Astrocyte (in vitro differentiated cells and primary cell): ENCODE results near the gene PCBP3. TPM values are rescaled to one million over a fixed set of nuclear protein-coding genes. Genes with fewer than 3 reads are reported as not detected.
A peak's percentile ranks its signal among the peaks of the same experiment; 100 is the strongest.

Experiments used
- DNase-seq: peaks from one replicate; pipeline ENCODE4 v3.0.0-alpha.2; 2010; ENCODE audit warnings: low read depth
- FAIRE-seq: peaks from 2 replicates; lab custom pipeline; 2011; peaks lifted over from hg19 to GRCh38; lab: Jason Lieb, UNC
- H2AFZ ChIP-seq: 2 replicates; pipeline ENCODE4 v1.6.0; 2012; ENCODE audit warnings: low read depth, low read length, inconsistent platforms
- H3K27ac ChIP-seq: 2 replicates; pipeline ENCODE4 v1.5.1; 2011; ENCODE audit warnings: low read depth, low read length, inconsistent platforms
- H3K27me3 ChIP-seq: 2 replicates; pipeline ENCODE4 v1.6.0; 2011; ENCODE audit warnings: low read length, inconsistent platforms; ENCODE audit not compliant: insufficient read depth
- H3K36me3 ChIP-seq: 2 replicates; pipeline ENCODE4 v1.5.1; 2011; ENCODE audit warnings: low read length, inconsistent platforms; ENCODE audit not compliant: insufficient read depth
- H3K4me1 ChIP-seq: 2 replicates; pipeline ENCODE4 v1.5.1; 2011; ENCODE audit warnings: low read length, inconsistent platforms; ENCODE audit not compliant: insufficient read depth
- H3K4me2 ChIP-seq: 2 replicates; pipeline ENCODE4 v1.6.0; 2012; ENCODE audit warnings: low read length, inconsistent platforms
- H3K4me3 ChIP-seq: 2 replicates; pipeline ENCODE4 v1.5.1; 2011; ENCODE audit warnings: low read depth, mild to moderate bottlenecking, low read length, inconsistent platforms; ENCODE audit not compliant: insufficient read depth
- H3K79me2 ChIP-seq: 2 replicates; pipeline ENCODE4 v1.6.0; 2012; ENCODE audit warnings: mild to moderate bottlenecking, low read length, inconsistent platforms; ENCODE audit not compliant: insufficient read depth
- H3K9ac ChIP-seq: 2 replicates; pipeline ENCODE4 v1.6.0; 2012; ENCODE audit warnings: mild to moderate bottlenecking, low read length, inconsistent platforms
- H3K9me3 ChIP-seq: 2 replicates; pipeline ENCODE4 v1.5.1; 2012; ENCODE audit warnings: low read depth, mild to moderate bottlenecking, low read length, inconsistent platforms; ENCODE audit not compliant: insufficient read depth
- H4K20me1 ChIP-seq: 2 replicates; pipeline ENCODE4 v1.6.0; 2012; ENCODE audit warnings: low read length, inconsistent platforms; ENCODE audit not compliant: insufficient read depth
- H3K27ac Mint-ChIP-seq: one replicate; pipeline ENCODE4 v1.8.0; 2021; ENCODE audit warnings: mild to moderate bottlenecking, mixed read lengths; ENCODE audit not compliant: unreplicated experiment
- H3K27me3 Mint-ChIP-seq: one replicate; pipeline ENCODE4 v1.8.0; 2021; ENCODE audit warnings: low read depth, mixed read lengths; ENCODE audit not compliant: unreplicated experiment
- H3K36me3 Mint-ChIP-seq: one replicate; pipeline ENCODE4 v1.8.0; 2021; ENCODE audit warnings: low read depth, mixed read lengths; ENCODE audit not compliant: unreplicated experiment
- H3K4me1 Mint-ChIP-seq: one replicate; pipeline ENCODE4 v1.8.0; 2021; ENCODE audit warnings: low read depth, mixed read lengths; ENCODE audit not compliant: unreplicated experiment
- H3K4me3 Mint-ChIP-seq: one replicate; pipeline ENCODE4 v1.8.0; 2021; ENCODE audit warnings: mild to moderate bottlenecking, moderate library complexity, mixed read lengths; ENCODE audit not compliant: unreplicated experiment
- H3K9me3 Mint-ChIP-seq: one replicate; pipeline ENCODE4 v1.8.0; 2021; ENCODE audit warnings: mild to moderate bottlenecking, mixed read lengths; ENCODE audit not compliant: unreplicated experiment
- CTCF ChIP-seq: IDR thresholded peaks from 2 replicates; pipeline ENCODE4 v1.5.1; 2011; ENCODE audit warnings: low read depth, mild to moderate bottlenecking, inconsistent platforms, low read length, moderate library complexity; ENCODE audit not compliant: insufficient read depth
- EZH2 ChIP-seq: IDR thresholded peaks from 2 replicates; pipeline ENCODE4 v1.6.1; 2012; ENCODE audit warnings: mild to moderate bottlenecking, low read length, inconsistent platforms; ENCODE audit not compliant: insufficient read depth
- total RNA-seq: library from RNA; stranded (reverse); gene quantifications from 2 replicates; pipeline ENCODE4 v1.2.1, GENCODE V29; 2021

Gene PCBP3
- total RNA-seq, 1 donor from 2014 or later = 1.8 TPM

- no peak overlapping the region for H2AFZ ChIP-seq
- no peak for FAIRE-seq
- TF ChIP-seq CTCF (peak; percentile 73), EZH2 (no peak)
These were observed 279.6 kb downstream of the PCBP3 start for GRCh38 chr21:45923146-45923545.

DNA sequence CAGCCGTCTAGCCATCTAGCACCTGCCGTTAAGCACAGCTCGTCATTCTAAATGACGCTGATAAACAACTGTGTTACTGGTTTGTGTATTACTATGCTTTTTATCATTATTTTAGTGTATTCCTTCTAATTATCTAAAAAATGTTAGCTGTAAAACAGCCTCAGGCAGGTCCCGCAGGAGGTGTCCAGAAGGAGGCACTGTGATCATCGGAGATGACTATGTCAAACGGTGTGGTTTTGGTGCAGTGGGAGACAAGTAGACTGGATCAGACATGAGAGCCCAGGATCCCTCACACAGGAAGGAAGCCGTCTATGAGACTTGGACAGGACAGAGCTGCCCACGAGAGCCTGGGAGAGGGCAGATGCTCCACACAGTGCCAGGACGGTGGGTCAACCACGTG is 282.8 kb downstream of the PCBP3 start:
- no peaks in the 10 kb centered on the region for H3K4me1 Mint-ChIP-seq
- TF ChIP-seq EZH2 (no peak), CTCF (no peak)

More at GRCh38 chr21:45923146-45923545, 279.6 kb downstream of the PCBP3 start:
- H3K36me3 Mint-ChIP-seq = no peaks in the 10 kb centered on the region
- Histone ChIP-seq H3K36me3 (no peaks in the 10 kb centered on the region), H3K4me1 (no peaks in the 10 kb centered on the region), H3K27me3 (no peaks in the 10 kb centered on the region), H3K9me3 (peaks cover 3% of the 10 kb centered on the region), H3K4me3 (no peak overlapping the region), H3K27ac (no peak overlapping the region), H3K9ac (no peak overlapping the region), H4K20me1 (no peaks in the 10 kb centered on the region), H3K79me2 (no peaks in the 10 kb centered on the region), H3K4me2 (no peak overlapping the region)
- peak; percentile 46 for DNase-seq
- no peaks in the 10 kb centered on the region for H3K9me3 Mint-ChIP-seq
- H3K4me1 Mint-ChIP-seq = no peaks in the 10 kb centered on the region
- peaks cover 24% of the 10 kb centered on the region for H3K27me3 Mint-ChIP-seq
- H3K4me3 Mint-ChIP-seq = no peak overlapping the region
- H3K27ac Mint-ChIP-seq = no peak overlapping the region

DNA sequence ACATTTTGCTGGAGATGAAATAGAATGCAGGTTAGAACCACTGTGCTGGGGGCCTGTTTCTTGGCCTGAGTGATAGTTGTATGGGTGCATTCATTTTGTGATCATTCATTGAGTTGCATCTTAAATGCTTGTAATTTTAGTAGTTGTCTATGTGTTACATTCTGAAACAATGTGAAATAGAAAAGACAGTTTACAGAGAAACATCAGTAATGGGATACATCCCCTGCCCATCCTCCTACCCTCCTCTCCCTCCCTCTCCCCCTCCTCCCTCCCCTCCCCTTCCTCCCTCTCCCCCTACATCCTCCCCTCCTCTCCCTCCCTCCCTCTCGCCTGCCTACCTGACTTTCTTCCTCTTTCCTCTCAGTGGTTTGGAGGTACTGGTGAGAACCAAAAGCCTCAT is 283.5 kb downstream of the PCBP3 start:
- no peak overlapping the region for H3K9ac ChIP-seq
- H3K27ac ChIP-seq = no peak overlapping the region
- no peaks in the 10 kb centered on the region for H3K36me3 Mint-ChIP-seq
- no peaks in the 10 kb centered on the region for H3K4me1 ChIP-seq
- H3K79me2 ChIP-seq = no peaks in the 10 kb centered on the region
- no peak overlapping the region for H3K4me2 ChIP-seq
- H3K27ac Mint-ChIP-seq = no peak overlapping the region
- TF ChIP-seq CTCF (no peak), EZH2 (no peak)
- no peak overlapping the region for H2AFZ ChIP-seq
- H3K27me3 Mint-ChIP-seq = peaks cover 6% of the 10 kb centered on the region
- FAIRE-seq = no peak
- no peaks in the 10 kb centered on the region for H3K27me3 ChIP-seq
- H3K36me3 ChIP-seq = no peaks in the 10 kb centered on the region
- no peak overlapping the region for H3K4me3 ChIP-seq
- H3K9me3 Mint-ChIP-seq = no peaks in the 10 kb centered on the region
- no peaks in the 10 kb centered on the region for H3K4me1 Mint-ChIP-seq
- no peak overlapping the region for H3K4me3 Mint-ChIP-seq
- H4K20me1 ChIP-seq = no peaks in the 10 kb centered on the region
- peaks cover 3% of the 10 kb centered on the region for H3K9me3 ChIP-seq
- DNase-seq = no peak

More for the DNA sequence above, 282.8 kb downstream of the PCBP3 start:
- no peak overlapping the region for H3K9ac ChIP-seq
- H3K4me2 ChIP-seq = no peak overlapping the region
- DNase-seq = no peak
- Mint-ChIP-seq H3K36me3 (no peaks in the 10 kb centered on the region), H3K27me3 (peaks cover 9% of the 10 kb centered on the region), H3K9me3 (no peaks in the 10 kb centered on the region), H3K27ac (no peak overlapping the region), H3K4me3 (no peak overlapping the region)
- no peaks in the 10 kb centered on the region for H3K79me2 ChIP-seq
- no peaks in the 10 kb centered on the region for H3K27me3 ChIP-seq
- H3K27ac ChIP-seq = no peak overlapping the region
- H3K4me1 ChIP-seq = no peaks in the 10 kb centered on the region
- H4K20me1 ChIP-seq = no peaks in the 10 kb centered on the region
- FAIRE-seq = no peak
- H3K4me3 ChIP-seq = no peak overlapping the region
- no peaks in the 10 kb centered on the region for H3K36me3 ChIP-seq
- no peak overlapping the region for H2AFZ ChIP-seq
- H3K9me3 ChIP-seq = peaks cover 3% of the 10 kb centered on the region
